HG02938 (cell line): ENCODE data around the gene CCDC195.
"Not testable (repeated sequence)": the region's sequence is repeated elsewhere in the genome, so short reads cannot be mapped to it uniquely, and the experiment has no call there.

Experiments used
- ATAC-seq: cut with Tn5 transposase; IDR thresholded peaks from one replicate; pipeline ENCODE4 v1.9.1; 2021; ENCODE audit warnings: mild to moderate bottlenecking, moderate library complexity; ENCODE audit not compliant: unreplicated experiment

CCDC195 gene

DNA sequence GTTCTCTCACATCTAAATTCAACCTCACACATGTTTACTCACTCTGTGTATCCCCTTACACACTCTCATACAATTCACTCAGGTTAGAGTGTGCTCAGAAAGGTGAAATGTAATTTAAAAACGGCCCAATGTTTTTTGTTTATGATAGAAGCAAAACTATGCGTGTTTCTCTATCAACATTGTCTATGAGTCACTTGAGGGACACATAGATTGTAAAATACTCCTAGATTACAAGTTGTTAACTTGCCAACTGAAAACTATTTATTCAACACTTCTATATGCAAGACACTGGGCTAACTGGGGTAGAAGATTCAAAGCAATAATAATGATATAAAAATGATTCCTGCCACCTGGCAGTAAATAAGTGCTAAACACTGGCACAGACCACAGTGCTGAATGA is 24.6 kb downstream of the CCDC195 start:
- ATAC-seq, result no peak

DNA sequence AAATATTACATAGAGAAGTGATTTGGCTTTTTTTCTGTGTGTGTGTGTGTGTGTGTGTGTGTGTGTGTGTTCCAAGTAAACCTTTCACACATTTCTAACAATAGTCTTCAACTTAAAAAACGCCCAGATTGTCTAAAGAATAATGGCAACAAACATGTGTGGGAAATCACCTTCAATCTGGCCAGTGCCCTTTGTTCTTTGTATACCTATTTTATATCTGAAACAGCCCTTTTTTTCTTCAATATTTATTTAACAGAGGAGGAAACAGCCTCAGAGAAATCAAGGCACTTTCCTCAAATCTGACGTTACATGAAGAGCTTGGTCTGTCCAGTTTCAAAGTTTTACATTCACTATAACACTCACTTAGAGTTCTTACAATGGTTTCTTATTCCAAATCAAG is 25.3 kb downstream of the CCDC195 start:
- ATAC-seq, result no peak

DNA sequence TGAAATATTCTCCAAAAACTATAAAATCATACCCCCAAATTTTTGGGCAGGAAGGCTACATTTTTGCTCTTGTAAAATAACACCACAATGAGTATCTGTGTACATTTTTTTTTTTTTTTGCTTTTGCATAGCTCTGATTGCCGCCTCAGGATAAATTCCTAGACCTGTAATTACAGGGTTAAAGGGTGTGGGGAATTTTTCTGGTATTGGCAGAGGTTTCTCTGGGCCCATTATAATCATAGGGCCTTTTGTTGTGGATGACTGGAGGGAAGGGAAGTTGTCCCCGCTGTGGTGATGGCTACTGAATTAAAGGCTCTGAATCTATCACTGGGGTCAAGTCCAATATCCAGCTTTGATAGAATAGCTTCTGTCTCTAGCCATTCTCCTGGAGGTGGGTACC is 26.6 kb downstream of the CCDC195 start:
- ATAC-seq, result no peak

GRCh38 chr2:224688997-224689396 is 27.2 kb downstream of the CCDC195 start:
- no peak for ATAC-seq

DNA sequence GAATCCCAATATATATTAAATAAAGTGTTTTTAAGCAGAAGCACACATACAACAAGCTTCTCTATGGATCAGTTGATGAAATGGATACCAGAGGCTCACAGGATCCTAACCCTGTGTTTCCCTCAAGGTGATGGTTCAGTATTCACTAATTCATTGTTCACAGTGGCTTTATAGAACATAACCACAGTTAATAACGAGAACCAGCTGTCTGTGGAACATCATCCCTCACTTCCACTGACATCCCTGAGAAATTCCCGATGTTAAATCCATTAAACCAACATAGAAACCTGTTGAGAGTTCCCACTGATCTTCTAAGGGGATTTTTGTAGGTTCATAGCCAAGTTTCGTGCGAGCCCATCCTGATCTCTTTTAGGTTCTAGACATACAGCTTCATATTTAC is 29.0 kb downstream of the CCDC195 start:
- no peak for ATAC-seq

GRCh38 chr2:224685121-224685520 is 31.0 kb downstream of the CCDC195 start:
- ATAC-seq, result no peak

DNA sequence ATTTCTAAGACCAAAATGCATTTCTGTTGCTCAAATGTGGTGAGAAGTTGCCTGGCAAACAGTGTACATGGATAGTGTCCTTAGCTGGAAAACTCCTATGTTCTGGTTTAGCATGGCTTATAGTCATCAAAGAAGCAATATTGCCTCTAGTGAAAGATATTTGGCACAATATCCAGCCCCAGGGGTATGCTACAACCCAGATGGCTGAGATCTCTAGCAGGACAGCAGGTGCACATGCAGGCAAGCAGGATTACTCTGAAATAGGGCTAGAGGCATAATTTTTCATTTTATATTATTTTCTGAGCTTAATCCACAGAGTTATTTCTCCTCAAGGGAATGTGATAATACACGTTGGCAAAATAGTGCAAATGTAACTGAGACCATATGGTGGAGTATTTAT is 34.0 kb downstream of the CCDC195 start:
- no peak for ATAC-seq

DNA sequence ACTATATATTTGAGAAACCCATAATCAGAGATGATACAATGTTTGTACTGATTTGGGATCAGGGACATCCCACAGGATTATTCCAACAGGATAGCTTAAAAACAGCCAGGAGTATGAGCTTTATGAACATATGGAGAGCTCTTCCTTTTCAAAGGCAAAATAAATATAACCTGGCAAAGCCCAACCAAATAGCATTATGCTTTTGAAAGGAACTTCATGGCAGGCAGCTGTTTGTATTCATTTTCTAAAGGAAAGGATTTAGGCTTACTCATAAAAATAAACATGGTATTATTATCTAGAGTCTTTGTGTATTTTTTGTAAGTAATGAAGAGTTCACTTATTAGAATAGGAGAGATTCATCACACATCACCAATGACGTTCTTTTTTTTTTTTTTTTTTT is 44.4 kb downstream of the CCDC195 start:
- no peak for ATAC-seq

DNA sequence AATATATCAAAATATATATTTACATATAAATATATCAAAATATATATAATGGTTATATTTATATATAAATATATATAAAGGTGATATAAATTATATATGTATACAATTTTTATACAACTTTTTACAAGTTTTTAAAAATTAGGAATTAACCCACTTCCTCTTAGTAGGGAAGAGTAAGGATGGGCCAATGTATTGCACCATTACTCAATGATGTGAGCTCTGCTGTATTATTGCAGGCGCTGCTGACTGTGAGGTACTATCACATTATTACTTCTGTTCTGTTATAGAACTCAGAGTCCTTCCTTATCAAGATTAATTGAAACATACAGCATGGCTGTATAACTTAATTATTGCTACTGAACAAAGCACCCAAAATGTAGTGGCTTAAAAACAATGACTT is 46.0 kb downstream of the CCDC195 start:
- ATAC-seq, result no peak

- ATAC-seq, result no peak
Measured at GRCh38 chr2:224669449-224669848, 46.7 kb downstream of the CCDC195 start.

- no peak for ATAC-seq
Measured at GRCh38 chr2:224668123-224668909, 47.8 kb downstream of the CCDC195 start.

- peak; percentile 98 for ATAC-seq
Measured at GRCh38 chr2:224666951-224667553, 49.1 kb downstream of the CCDC195 start.

GRCh38 chr2:224663322-224663721 is 52.8 kb downstream of the CCDC195 start:
- ATAC-seq, result not testable (repeated sequence)

DNA sequence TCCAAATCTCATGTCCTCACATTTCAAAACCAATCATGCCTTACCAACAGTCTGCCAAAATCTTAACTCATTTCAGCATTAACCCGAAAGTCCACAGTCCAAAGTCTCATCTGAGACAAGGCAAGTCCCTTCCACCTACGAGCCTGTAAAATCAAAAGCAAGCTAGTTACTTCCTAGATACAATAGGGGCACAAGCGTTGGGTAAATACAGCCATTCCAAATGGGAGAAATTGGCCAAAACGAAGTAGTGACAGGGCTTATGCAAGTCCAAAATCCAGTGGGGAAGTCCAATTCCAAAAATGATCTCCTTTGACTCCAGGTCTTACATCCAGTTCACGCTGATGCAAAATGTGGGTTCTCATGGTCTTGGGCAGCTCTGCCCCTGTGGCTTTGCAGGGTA is 54.5 kb downstream of the CCDC195 start:
- ATAC-seq, result not testable (repeated sequence)

- ATAC-seq, result no peak
Measured at GRCh38 chr2:224659714-224660113, 56.5 kb downstream of the CCDC195 start.

DNA sequence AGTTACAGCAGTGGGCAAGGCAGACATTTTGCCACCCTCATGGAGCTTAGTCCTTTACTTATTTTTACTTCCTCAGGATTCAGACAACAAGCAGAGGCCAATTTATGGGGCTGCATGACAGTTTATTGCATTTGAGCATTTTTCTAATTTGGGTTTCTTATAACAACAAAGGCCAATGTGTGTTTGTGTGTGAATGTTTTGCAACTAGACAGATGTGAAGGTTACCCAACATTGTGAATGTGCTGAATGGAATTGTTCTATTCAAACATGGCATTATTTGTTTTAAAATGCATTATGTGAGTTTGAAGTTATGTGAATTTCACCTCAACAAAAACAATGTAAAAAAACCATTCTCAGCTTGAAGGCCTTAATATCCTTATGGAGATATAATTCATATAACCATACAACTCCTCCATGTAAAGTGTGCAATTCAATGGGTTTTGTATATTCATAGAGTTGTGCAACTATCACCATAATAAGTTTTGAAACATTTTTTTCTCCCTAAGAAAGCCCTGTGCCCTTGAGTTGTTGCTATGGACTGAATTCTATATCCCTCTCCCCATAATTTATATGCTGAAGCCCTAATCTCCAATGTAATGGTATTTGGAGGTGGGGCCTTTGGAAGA is 57.3 kb downstream of the CCDC195 start:
- no peak for ATAC-seq

- ATAC-seq, result peak; percentile 69
Measured at GRCh38 chr2:224657349-224657748, 58.8 kb downstream of the CCDC195 start.

GRCh38 chr2:224655006-224655537 is 61.1 kb downstream of the CCDC195 start:
- no peak for ATAC-seq
